AG08395 (cell line): Measurements from ENCODE around the gene OSCP1.
A peak's percentile ranks its signal among the peaks of the same experiment; 100 is the strongest.
"Not testable (repeated sequence)": the region's sequence is repeated elsewhere in the genome, so short reads cannot be mapped to it uniquely, and the experiment has no call there.

Experiments used
- DNase-seq: peaks from one replicate; pipeline ENCODE4 v3.0.0; 2012; ENCODE audit warnings: mixed read lengths, low spot score

Gene OSCP1, protein sequence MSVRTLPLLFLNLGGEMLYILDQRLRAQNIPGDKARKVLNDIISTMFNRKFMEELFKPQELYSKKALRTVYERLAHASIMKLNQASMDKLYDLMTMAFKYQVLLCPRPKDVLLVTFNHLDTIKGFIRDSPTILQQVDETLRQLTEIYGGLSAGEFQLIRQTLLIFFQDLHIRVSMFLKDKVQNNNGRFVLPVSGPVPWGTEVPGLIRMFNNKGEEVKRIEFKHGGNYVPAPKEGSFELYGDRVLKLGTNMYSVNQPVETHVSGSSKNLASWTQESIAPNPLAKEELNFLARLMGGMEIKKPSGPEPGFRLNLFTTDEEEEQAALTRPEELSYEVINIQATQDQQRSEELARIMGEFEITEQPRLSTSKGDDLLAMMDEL

DNA sequence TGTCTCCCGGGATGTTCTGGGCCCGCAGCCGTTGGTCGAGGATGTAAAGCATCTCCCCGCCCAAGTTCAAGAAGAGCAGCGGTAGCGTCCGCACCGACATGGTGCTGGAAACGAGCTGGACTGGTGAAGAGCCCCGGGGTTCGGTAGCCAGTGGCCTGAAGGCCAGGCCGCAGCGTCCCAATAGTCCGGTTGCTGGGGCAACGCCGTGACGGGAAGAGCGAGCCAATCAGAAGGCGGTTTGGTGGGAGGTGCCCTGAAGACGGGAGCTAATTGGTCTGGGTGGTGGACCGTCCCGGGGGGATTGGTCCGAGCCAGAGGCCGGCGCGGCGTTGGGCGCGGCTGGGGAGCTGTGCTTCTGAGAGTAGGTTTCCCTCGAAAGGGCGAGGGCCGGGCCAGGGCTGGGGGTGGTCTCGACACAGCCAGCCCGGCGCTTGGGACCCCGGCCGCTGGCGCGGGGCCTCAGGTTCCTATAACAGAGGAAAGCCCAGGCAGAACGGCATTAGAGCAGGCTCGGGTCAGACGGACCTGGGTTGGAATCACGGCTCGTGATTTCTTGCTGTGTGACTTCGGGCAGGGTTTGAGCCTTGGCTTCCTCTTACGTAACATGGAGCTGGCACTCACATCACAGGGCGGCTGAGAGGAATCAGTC is at the start of gene OSCP1:
TSS of gene OSCP1 (minus strand) at position 182 of the 649 bp plus-strand sequence. CDS start at position 100, 82 bp downstream.
- DNase-seq = peak; percentile 100

DNA sequence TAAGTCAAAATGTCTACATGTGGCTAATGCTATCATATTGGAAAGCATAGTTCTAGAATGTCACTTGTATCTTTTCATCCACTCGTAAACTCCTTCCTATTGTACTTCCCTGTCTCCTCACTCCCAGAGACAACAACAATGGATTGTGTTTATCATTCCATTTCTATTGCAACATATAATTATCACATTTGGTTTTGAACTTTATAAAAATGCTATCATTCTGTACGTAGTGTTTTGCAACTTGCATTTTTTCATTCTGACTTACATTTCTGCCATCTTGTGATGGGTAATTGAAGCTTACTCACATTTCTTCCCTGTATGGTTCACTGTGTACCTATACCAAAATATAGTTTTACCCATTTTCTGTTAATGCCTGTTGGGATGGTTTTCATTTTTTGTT is 47.0 kb upstream of the OSCP1 start:
- no peak for DNase-seq

DNA sequence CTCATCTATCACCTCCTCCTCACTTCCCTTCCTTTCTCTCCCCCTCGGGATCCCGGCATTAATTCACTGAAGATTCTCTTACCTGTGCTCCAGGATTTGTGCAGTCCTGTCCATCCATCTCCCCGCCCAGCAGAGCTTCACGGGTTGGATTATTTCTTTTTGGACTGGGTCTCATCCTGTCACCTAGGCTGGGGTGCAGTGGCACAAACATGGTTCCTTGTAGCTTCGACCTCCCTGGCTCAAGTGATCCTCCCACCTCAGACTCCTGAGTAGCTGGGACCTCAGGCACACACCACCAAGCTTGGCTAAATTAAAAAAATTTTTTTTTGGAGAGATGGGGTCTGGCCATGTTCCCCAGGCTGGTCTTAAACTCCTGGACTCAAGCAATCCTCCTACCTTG is 44.7 kb upstream of the OSCP1 start:
- DNase-seq = no peak

DNA sequence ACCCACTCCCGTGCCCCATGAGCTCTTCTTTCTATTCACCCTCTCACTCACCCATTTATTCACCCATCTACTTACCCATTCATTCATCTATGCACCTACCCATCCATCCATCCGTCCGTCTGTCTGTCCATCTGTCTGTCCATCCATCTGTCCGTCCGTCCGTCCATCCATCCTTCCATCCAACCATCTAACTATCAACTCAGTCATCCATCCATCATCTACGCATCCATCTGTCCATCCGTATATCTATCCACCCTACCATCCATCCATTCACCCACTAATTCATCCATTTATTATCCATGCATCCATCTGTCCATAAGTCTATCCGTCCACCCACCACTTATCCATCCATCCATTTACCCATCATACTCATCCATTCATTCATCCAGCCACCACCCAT is 43.3 kb upstream of the OSCP1 start:
- no peak for DNase-seq

DNA sequence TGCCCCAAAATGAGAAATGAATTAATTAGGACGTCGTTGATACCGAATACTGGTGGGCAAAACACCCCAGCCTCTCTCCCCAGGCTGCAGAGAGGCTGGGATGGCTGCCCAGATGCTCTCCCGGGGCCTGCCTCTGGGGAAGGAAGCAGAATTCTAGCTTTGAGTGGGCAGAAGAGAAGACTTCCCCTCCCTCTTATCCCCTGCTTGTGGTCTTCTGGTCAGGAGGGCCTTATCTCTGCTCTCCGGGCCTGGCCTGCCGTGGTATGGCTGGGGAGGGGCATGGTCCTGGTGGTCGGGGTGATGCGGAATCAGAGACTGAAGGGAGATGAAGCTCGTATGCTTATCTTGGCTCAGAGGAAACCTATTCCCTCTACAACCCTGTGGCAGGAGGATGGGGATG is 42.2 kb upstream of the OSCP1 start:
- no peak for DNase-seq

DNA sequence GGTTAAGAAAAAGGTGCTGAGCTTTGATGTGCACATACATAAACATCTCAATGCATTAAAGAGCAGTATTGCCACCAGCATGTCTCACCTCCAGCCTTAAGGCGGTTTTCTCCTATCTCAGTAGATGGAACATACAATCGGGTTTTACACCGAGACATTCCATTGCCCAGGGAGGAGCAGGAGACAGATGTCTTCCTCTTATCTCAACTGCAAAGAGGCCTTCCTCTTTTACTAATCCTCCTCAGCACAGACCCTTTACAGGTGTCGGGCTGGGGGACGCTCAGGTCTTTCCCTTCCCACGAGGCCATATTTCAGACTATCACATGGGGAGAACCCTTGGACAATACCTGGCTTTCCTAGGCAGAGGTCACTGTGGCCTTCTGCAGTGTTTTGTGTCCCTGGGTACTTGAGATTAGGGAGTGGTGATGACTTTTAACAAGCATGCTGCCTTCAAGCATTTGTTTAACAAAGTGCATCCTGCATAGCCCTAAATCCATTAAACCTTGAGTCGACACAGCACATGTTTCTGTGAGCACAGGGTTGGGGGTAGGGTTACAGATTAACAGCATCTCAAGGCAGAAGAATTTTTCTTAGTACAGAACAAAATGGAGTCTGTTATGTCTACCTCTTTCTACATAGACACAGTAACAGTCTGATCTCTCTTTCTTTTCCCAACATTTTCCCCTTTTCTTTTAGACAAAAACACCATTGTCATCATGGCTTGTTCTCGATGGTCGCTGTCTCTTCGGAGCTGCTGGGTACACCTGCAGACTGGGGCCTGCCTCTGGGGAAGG is 39.2 kb upstream of the OSCP1 start:
- DNase-seq = not testable (repeated sequence)

DNA sequence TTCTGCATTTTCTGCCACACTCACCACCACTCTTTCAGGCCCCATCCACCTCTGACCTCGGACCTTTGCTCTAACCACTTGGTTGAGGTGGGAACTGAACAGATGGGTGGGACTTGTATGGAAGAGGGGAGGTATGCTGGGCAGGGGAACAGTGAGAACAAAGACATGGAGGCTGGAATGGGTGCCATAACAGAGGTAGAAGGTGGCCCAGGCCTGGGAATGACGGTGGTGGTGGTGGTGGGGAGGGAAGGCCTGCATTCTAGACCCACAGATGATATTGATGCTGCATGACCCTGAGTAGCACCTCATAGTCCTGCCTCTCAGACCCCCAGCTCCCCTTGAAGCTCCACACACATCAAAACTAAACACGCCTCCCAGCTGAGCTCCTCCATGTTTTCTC is 37.7 kb upstream of the OSCP1 start:
- DNase-seq = no peak

DNA sequence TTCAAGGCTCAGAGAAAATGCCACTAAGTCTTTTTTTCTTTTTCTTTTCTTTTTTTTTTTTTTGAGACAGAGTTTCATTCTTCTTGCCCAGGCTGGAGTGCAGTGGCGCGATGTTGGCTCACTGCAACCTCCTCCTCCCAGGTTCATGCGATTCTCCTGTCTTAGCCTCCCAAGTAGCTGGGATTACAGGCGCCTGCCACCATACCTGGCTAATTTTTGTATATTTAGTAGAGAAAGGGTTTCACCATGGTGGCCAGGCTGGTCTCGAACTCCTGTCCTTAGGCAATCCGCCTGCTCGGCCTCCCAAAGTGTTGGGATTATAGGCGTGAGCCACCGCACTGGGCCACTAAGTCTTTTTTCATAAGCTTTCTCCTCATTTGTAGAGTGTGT is 37.1 kb upstream of the OSCP1 start:
- not testable (repeated sequence) for DNase-seq

DNA sequence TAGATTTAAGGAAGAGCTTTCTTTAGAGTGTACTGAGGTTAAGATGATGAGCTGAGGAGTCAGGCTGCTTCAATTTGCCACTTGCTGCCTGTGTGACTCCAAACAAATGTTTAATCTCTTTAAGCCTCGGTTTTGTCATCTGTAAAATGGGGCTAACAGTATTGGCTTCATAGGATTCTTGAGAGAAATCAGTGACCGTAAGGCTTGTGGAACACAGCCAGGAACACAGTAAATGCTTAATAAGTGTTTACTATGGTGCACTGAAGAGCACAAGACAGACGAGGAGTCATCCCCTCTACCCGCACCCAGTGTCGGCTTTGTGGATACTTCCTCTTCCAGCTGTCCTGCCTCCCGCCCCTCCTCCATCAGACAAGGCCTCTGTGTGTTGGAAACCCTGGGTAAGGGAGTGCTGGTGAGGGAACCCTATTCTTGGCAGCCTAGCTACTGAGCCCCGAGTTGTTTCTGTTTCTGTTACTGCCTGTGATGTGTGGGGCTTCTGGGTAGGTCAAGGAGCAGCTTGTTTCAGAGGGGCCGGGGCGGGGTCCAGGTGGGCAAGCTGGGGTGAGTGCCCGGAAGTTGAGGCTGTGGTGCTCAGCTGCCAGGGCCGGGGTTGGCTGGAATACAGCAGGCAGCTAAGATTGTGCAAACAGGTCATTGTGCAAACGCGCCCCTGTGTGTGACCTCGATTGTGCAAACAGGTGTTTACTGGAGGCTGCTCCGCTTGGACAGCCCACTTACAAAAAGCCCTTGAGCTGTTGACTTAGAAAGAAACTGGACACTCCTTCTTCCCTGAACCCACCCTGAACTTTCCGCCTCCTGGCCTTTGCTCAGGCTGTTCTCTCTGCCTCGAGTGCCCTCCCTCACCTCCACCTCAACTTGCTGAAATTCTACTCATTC is 36.4 kb upstream of the OSCP1 start:
- no peak for DNase-seq

DNA sequence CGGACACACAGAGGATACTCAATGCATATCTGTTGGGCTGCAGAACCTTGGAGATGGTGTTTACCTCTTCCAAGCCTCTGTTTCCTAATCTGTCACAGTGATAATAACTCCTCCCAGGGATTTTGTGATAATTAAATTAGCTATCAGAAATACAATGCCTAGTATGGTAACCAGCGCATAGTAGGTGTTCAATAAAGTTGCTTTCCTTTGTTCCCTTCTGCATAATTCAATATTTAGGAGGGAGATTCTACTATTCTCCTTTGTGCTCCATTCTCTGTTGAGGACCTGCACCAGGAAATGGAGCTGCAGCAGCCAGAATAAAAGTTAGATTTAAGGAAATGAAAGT is 35.8 kb upstream of the OSCP1 start:
- DNase-seq = no peak

DNA sequence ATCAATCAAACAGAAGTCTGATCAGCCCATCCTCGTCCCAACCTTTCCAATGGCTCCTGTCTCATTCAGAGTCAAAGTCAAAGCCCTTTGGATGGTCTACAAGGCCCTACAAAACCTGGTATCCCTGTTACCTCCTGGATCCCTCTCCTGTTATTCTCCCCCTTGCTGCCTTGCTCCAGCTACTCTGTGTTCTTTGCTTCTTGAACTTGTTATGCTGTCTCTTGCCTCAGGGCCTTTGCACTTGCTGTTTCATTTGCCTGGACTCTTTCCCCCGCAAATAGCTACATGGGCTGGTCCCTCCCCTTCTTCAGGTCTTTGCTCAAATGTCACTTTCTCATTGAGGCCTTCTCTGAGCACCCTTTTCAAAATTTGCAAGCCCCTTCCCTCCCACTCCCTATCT is 33.8 kb upstream of the OSCP1 start:
- no peak for DNase-seq

DNA sequence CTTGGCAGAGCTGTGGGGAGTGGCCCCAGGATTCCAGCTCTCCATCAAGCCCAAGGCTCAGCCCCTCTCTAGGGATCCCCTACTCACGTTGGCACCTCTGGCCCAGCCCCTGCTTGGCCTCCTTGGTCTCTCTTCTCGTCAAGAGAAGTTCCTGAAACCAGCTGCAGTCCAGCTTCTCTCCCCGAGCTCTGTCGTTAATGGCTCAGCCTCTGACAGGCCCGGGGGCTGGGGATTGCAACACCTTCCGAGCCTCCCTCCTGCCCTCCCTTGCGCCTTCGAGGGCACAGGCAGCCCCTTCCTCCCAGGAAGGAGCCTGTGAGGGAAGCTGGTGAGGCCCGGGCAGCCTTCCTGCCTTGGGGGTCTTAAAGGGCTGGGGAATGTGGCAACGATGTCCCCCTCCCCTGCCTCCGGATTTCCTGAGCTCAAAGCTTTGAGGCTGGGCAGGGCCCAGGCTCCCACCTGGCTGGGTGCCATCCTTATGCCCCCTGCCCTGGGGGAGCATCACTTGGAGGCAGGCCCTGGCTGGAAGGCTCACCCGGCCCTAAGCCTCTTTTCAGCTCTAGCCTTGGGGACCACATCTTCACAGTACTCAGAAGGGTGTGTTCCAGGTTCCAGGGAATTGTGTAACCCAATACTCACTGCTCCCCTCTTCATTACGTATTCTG is 32.6 kb upstream of the OSCP1 start, which contains the start of gene CSF3R:
TSS of gene CSF3R (minus strand) at position 190 of the 665 bp plus-strand sequence. CDS start 3,417 bp downstream, outside the sequence.
- DNase-seq = no peak

DNA sequence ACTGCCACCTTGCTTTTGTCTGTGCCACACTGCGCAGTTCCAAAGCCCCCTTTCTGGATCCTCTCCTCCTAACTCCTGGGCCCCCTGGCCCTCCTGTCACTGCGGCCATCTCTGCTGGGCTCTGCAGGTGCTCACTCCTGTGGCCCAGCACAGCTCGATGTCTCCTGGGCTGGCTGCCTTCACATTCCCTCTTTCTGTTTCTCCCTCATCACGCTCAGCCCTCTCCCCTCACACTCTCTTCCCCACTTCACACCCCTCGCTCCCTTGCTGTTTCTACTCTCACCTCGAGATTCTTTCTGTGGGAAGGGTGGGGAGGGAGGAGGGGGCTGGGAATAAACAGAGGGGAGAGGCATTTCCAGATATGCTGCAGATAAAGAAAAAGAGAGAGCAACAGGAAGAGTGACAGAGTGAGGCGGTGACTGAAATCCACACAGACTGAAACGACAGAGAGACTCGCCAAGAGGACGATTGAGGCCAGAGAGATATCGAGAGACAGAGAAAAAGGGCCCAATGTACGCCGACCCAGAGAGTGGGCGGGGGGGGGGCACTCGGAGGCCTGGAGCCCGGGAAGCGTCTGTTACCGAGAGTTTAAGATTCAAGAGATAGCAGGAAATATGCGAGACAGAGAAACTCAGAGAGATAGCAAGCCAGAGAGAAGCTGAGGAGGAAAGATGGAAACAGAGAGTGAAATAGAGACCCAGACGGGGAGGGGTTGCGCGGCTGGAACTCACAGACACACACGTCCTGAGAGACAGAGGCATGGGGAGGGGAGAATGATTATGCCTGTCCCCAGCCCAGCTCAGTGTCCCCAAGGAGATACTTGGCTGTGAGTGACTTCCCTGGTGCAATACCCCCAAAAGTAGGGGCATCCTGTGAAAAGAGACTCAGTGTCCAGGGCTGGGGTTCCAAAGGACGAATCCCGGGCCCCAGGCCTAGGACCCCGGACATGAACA is 31.8 kb upstream of the OSCP1 start:
- DNase-seq = no peak

DNA sequence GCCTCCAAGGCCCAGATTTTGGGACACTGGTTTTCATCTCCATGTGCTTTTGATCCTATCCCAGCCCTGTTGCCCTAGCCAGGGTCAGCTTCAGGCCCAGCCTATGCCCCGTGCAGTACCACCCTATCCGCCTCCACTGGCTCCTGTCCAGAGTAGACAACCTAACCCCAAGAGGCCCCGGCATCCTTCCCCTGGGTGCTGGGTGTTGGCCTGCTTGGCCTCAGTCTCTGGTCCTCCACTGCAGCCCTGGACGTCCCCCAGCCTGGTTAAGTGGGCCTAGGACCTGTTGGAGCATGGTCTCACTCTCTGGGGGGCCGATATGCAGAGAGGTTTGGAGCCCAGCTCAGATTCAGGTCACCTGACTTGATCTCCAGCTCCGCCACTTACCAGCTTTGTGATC is 30.8 kb upstream of the OSCP1 start:
- DNase-seq = no peak

DNA sequence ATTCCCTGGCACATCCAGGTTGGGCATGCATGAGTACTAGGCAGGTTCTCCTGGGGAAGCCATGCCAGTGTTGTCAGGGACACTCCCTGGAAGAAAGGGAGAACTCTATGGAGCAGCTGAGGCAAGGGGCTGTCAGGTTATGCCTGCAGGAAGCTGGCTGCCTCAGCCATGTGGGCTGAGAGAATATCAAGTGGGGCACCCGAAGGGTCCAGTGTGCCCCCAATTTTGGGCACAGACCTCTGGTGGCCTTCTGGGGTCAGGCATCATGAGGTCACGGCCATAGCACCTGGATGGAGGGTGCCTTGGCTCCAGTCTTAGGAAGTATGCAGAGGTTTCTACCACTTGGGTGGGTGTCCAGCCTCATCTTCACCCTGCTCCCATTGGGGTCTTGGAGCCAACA is 29.9 kb upstream of the OSCP1 start:
- no peak for DNase-seq

DNA sequence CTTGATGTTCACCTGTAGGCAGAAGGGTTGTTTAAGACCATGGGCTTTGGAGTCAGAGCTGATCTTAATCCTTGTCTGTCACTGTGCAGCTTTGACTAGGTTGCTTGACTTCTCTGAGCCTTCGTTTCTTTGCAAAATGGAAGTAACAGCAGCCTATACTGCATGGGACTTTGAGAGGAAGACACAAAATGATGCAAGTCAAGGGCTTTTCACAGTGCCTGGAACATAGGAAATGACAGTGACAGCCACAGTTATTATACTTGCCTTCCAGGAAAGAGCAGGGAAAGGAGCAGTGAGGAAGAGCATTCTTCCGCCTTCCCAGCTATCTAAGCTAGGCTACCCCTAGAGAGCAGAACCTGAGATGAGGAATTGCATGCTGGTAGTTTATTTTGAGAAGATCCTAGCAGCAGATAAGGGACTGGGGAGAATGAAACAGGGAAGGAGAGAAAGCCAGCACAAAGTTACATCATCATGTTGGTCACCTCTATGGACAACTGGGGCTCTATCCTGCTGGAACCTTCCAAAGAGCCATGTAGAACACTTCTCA is 29.3 kb upstream of the OSCP1 start:
- no peak for DNase-seq

DNA sequence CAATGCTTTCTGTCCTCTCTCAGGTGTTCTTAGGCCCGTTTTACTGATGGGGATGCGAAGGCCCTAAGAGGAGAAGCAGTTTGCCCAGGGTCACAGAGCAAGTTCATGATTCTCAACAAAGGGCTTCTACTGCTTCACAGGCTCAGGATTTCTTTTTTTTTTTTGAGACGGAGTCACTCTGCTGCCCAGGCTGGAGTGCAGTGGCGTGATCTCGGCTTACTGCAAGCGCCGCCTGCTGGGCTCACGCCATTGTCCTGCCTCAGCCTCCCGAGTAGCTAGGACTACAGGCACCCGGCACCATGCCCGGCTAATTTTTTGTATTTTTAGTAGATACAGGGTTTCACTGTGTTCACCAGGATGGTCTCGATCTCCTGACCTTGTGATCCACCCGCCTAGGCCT is 27.4 kb upstream of the OSCP1 start:
- DNase-seq = not testable (repeated sequence)

DNA sequence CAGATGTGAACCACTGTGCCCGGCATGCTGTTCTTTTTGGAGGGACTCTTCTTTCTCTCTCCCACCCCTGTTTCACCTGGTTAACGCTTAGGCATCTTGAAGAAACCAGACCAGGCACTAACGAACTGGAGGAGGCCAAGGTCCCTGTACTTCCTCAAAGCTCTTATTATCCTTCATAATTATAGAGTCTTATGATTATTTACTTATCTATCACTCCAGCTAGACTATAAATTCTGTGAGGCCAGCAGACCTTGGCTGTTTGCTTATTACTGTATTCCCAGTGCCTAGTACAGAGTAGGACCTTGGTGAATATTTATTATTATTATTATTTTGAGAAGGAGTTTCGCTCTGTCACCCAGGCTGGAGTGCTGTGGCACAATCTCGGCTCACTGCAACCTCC is 26.7 kb upstream of the OSCP1 start:
- no peak for DNase-seq

DNA sequence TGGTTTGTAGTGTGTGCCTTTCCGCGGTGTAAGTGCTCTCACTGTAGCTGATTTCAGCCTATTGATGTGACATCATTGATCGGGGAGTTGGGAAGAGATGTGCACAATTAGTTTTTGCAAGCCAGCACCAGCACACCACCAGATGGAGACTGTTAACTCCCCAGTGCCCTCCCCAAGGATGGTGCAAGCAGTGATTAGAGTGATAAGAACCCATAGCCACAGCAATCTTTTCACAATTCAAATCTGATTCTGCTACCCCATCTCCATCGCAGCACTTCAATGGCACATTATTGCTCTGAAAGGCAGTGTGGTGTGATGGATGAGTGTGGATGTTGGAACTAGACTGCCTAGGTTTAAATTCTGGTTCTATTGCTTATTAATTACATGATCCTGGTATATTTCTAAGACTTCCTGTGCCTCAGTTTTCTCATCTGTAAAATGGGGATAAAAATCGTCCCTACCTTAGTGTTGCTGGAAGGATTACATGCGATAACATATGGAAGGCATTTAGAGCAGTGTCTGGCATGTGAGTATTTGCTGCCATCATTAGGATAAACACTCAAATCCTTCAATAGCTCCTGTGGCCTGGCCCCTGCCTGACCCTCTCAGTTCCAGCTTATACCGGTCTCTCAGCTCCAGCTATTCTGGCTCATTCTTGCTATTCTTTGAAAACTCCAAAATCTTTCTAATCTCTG is 25.8 kb upstream of the OSCP1 start:
- DNase-seq = no peak
